ENCODE data around the gene MT1F.
"Not testable (repeated sequence)": the region's sequence is repeated elsewhere in the genome, so short reads cannot be mapped to it uniquely, and the experiment has no call there.

The MT1F gene

GRCh38 chr16:56662357-56663354, 4.9 kb downstream of the MT1F start:
- peaks cover 11 to 17% of the 10 kb centered on the region in 2 donors for H3K4me1 ChIP-seq (ENCODE audit: control insufficient read depth in 2 of 2, insufficient read depth in 2 of 2, low read length in 2 of 2)
- no peaks in the 10 kb centered on the region for H3K9me3 ChIP-seq (ENCODE audit: control insufficient read depth in 2 of 2, low read length in 2 of 2)
- H3K27me3 ChIP-seq (ENCODE audit: control insufficient read depth in 2 of 2, insufficient read depth in 2 of 2, low read length in 2 of 2), result peaks cover 4 to 8% of the 10 kb centered on the region in 2 donors
- H3K9ac ChIP-seq (ENCODE audit: low read depth in 1 of 2, low read length in 2 of 2), result no peak overlapping the region
- H3K4me3 ChIP-seq (ENCODE audit: low read length in 2 of 2), result peak overlapping the region in 1 of 2 donors; percentile 12
- H3K36me3 ChIP-seq (ENCODE audit: control insufficient read depth in 2 of 2, insufficient read depth in 2 of 2, low read length in 2 of 2), result peaks cover 7 to 9% of the 10 kb centered on the region in 2 donors
- no peak overlapping the region for H3K27ac ChIP-seq (ENCODE audit: low read depth in 2 of 2, low read length in 2 of 2)

DNA sequence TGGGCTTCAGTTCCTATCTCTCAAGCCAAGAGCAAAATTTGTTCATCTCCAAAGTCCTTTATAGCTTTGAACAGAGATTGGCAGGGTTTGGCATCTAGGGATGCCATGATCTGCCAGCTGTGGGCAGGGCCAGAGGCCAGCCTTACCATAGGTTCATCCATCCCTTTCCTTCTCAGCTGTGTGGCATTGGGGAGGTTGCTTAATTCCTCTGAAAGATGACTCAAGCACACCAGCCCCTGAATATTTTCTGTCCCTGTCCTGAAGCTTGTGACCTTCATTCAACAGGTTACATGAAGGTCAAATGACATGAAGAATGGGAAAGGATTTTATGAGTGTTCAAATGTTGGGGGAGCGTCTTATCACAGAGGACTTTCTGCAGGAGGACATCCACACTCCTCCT, 6.7 kb downstream of the MT1F start:
- H3K27me3 ChIP-seq (ENCODE audit: control insufficient read depth in 2 of 2, insufficient read depth in 2 of 2, low read length in 2 of 2), result peaks cover 21% of the 10 kb centered on the region in 2 donors

DNA sequence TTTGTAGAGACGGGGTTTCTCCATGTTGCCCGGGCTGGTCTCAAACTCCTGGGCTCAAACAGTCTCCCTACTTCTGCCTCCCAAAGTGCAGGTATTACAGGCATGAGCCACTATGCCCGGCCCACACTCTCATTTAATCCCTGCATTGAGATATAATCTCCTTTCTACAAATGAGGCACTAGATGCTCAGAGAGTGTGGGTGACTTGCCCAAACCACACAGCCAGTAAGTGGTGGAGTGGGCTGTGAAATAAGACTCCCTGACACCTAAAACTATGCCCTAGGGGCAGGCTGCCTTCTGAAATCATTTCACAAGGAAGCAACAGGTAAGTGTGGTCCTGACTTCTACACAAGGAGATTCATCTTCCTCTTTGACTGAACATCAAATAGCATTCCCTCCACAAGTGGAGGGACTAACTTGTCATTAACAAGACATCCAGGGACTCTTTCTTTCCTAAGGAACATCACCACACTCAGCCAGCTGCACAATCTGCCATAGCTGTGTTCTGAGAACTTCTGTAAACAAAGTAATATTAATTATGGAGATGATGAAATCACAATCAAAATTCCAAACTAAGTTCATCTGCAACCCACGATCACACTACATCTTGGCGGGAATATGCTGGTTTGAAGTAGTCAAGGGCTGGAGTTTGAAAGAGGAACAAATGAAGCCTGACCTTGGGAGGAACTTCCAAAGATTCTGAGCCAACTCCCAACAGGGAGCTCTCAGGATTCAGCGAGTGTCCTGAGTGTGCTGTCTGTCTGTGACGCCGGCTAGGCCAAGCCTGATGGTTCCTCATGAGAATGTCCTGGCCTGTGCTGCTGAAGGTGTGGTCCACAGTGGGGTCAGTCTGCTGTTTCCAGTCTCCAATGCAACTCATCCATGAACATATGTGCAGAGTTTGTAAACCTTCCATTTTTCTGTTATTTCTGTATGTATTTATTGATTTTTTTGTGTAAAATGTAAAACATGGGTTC, 7.8 kb downstream of the MT1F start:
- Histone ChIP-seq H3K27me3 (ENCODE audit: control insufficient read depth in 2 of 2, insufficient read depth in 2 of 2, low read length in 2 of 2) (peaks cover 25 to 29% of the 10 kb centered on the region in 2 donors), H3K4me1 (ENCODE audit: control insufficient read depth in 2 of 2, insufficient read depth in 2 of 2, low read length in 2 of 2) (peaks cover 27 to 31% of the 10 kb centered on the region in 2 donors)
- not testable (repeated sequence) for H3K9me3 ChIP-seq (ENCODE audit: control insufficient read depth in 2 of 2, low read length in 2 of 2); H3K4me3 ChIP-seq (ENCODE audit: low read length in 2 of 2); H3K9ac ChIP-seq (ENCODE audit: low read depth in 1 of 2, low read length in 2 of 2); H3K27ac ChIP-seq (ENCODE audit: low read depth in 2 of 2, low read length in 2 of 2); H3K36me3 ChIP-seq (ENCODE audit: control insufficient read depth in 2 of 2, insufficient read depth in 2 of 2, low read length in 2 of 2)

More for the DNA sequence above, 6.7 kb downstream of the MT1F start:
- Histone ChIP-seq H3K4me1 (ENCODE audit: control insufficient read depth in 2 of 2, insufficient read depth in 2 of 2, low read length in 2 of 2) (peaks cover 20 to 25% of the 10 kb centered on the region in 2 donors), H3K27ac (ENCODE audit: low read depth in 2 of 2, low read length in 2 of 2) (no peak overlapping the region), H3K9me3 (ENCODE audit: control insufficient read depth in 2 of 2, low read length in 2 of 2) (no peaks in the 10 kb centered on the region), H3K36me3 (ENCODE audit: control insufficient read depth in 2 of 2, insufficient read depth in 2 of 2, low read length in 2 of 2) (peaks cover 7 to 9% of the 10 kb centered on the region in 2 donors), H3K4me3 (ENCODE audit: low read length in 2 of 2) (no peak overlapping the region), H3K9ac (ENCODE audit: low read depth in 1 of 2, low read length in 2 of 2) (no peak overlapping the region)

DNA sequence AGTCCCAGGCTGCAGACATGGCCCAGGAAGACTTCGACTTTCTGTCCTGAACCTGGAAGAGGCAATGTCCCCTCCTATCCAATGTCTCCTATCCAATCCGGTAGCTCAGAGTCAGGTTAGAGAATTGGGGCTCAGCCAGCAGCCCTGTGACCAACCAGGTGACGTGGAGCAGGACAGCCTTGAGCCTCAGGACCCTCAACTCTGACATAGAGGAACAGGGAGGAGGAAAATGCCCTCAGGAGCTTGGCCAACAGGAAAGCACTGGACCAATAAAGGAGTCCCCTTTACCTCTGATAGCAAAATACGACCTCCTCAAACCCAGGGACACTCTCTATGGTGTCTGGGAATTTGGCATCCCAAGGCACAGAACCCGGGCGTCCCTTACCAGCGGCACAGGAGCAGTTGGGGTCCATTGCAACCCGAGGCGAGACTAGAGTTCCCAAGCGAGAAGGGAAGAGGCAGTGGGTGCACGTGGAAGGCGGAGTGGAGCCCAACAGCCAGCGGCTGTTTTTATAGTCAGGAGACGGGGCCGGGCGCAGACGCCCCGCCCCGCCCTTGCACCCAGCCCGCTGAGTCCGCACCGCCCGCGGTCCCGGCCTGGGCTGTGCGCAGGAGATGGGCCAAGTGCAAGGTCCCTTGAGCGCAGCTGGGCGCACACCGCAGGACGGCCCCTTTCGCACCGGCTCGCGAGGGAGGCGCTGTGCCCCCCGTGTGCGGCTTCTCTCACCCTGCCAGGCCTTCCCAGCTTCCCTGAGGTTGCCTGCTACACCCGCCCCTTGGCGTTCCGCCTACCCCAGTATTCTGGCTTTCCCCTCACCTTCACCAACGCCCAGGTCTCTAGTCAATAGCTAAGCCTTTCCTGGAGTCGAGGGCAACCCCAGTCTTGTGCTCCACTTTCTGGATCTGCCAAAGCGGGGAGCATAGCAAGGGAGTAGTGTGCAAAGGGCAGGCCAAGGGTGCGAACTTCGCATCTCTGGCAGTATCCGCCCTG, 10.1 kb downstream of the MT1F start, which contains the start of gene MT1G:
Gene MT1G, minus strand, starts transcription at position 485 of the 991 bp plus-strand sequence. Its CDS starts 72 bp downstream, at position 413.
- H3K36me3 ChIP-seq (ENCODE audit: control insufficient read depth in 2 of 2, insufficient read depth in 2 of 2, low read length in 2 of 2), result no peaks in the 10 kb centered on the region
- peak within 1 kb of the TSS; percentile 80 to 82 for H3K4me3 ChIP-seq (ENCODE audit: low read length in 2 of 2)
- peaks cover 27 to 31% of the 10 kb centered on the region in 2 donors for H3K4me1 ChIP-seq (ENCODE audit: control insufficient read depth in 2 of 2, insufficient read depth in 2 of 2, low read length in 2 of 2)
- H3K9me3 ChIP-seq (ENCODE audit: control insufficient read depth in 2 of 2, low read length in 2 of 2), result no peaks in the 10 kb centered on the region
- H3K27ac ChIP-seq (ENCODE audit: low read depth in 2 of 2, low read length in 2 of 2), result peak within 1 kb of the TSS; percentile 84
- H3K27me3 ChIP-seq (ENCODE audit: control insufficient read depth in 2 of 2, insufficient read depth in 2 of 2, low read length in 2 of 2), result peaks cover 22 to 36% of the 10 kb centered on the region in 2 donors
- peak within 1 kb of the TSS; percentile 75 to 84 for H3K9ac ChIP-seq (ENCODE audit: low read depth in 1 of 2, low read length in 2 of 2)

GRCh38 chr16:56669005-56669839, 11.5 kb downstream of the MT1F start, which contains the start of gene MT1H:
TSS of gene MT1H (plus strand) at chr16:56669814. CDS start at chr16:56669885, 71 bp downstream.
- Histone ChIP-seq H3K9me3 (ENCODE audit: control insufficient read depth in 2 of 2, low read length in 2 of 2) (no peaks in the 10 kb centered on the region), H3K27me3 (ENCODE audit: control insufficient read depth in 2 of 2, insufficient read depth in 2 of 2, low read length in 2 of 2) (peaks cover 21 to 37% of the 10 kb centered on the region in 2 donors), H3K4me3 (ENCODE audit: low read length in 2 of 2) (peak within 1 kb of the TSS; percentile 47 to 62), H3K36me3 (ENCODE audit: control insufficient read depth in 2 of 2, insufficient read depth in 2 of 2, low read length in 2 of 2) (no peaks in the 10 kb centered on the region), H3K9ac (ENCODE audit: low read depth in 1 of 2, low read length in 2 of 2) (peak within 1 kb of the TSS; percentile 56 to 75), H3K27ac (ENCODE audit: low read depth in 2 of 2, low read length in 2 of 2) (peak within 1 kb of the TSS; percentile 84), H3K4me1 (ENCODE audit: control insufficient read depth in 2 of 2, insufficient read depth in 2 of 2, low read length in 2 of 2) (peaks cover 27 to 31% of the 10 kb centered on the region in 2 donors)

DNA sequence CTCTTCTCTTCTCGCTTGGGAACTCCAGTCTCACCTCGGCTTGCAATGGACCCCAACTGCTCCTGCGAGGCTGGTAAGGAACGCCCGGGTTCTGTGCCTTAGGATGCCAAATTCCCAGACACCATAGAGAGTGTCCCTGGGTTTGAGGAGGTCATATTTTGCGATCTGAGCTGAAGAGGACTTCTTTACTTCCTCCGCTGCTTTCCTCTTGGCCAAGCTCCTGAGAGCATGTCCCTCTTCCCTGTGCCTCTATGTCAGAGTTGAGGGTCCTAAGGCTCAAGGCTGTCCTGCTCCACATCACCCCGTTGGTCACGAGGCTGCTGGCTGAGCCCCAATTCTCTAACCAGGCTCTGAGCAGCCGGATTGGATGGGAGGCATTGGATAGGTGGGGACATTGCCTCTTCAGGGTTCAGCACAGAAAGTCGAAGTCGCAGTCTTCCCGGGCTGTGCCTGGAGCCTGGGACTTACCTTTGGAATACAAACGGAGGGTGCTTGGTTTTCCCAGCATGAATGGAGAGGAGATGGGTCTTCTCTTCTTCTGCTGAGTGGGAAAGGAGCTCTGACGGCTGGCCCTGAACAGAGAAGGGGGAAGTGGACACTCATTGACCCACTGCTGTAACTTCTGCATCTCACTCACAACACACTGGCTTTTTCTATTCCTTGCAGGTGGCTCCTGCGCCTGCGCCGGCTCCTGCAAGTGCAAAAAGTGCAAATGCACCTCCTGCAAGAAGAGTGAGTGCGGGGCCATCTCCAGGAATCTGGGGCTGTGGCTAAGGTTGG, 12.3 kb downstream of the MT1F start:
- Histone ChIP-seq H3K9ac (ENCODE audit: low read depth in 1 of 2, low read length in 2 of 2) (peak overlapping the region; percentile 56 to 75), H3K4me3 (ENCODE audit: low read length in 2 of 2) (peak overlapping the region; percentile 24 to 62), H3K27ac (ENCODE audit: low read depth in 2 of 2, low read length in 2 of 2) (peak overlapping the region in 1 of 2 donors; percentile 56), H3K9me3 (ENCODE audit: control insufficient read depth in 2 of 2, low read length in 2 of 2) (no peaks in the 10 kb centered on the region), H3K36me3 (ENCODE audit: control insufficient read depth in 2 of 2, insufficient read depth in 2 of 2, low read length in 2 of 2) (no peaks in the 10 kb centered on the region), H3K4me1 (ENCODE audit: control insufficient read depth in 2 of 2, insufficient read depth in 2 of 2, low read length in 2 of 2) (peaks cover 27 to 31% of the 10 kb centered on the region in 2 donors), H3K27me3 (ENCODE audit: control insufficient read depth in 2 of 2, insufficient read depth in 2 of 2, low read length in 2 of 2) (peaks cover 17 to 35% of the 10 kb centered on the region in 2 donors)

- H3K9me3 ChIP-seq (ENCODE audit: control insufficient read depth in 2 of 2, low read length in 2 of 2), result no peaks in the 10 kb centered on the region
- H3K36me3 ChIP-seq (ENCODE audit: control insufficient read depth in 2 of 2, insufficient read depth in 2 of 2, low read length in 2 of 2), result no peaks in the 10 kb centered on the region
- no peak overlapping the region for H3K9ac ChIP-seq (ENCODE audit: low read depth in 1 of 2, low read length in 2 of 2)
- peaks cover 27 to 31% of the 10 kb centered on the region in 2 donors for H3K4me1 ChIP-seq (ENCODE audit: control insufficient read depth in 2 of 2, insufficient read depth in 2 of 2, low read length in 2 of 2)
- peaks cover 17 to 35% of the 10 kb centered on the region in 2 donors for H3K27me3 ChIP-seq (ENCODE audit: control insufficient read depth in 2 of 2, insufficient read depth in 2 of 2, low read length in 2 of 2)
- no peak overlapping the region for H3K27ac ChIP-seq (ENCODE audit: low read depth in 2 of 2, low read length in 2 of 2)
- no peak overlapping the region for H3K4me3 ChIP-seq (ENCODE audit: low read length in 2 of 2)
Measured at GRCh38 chr16:56670620-56670934, 12.8 kb downstream of the MT1F start.

- not testable (repeated sequence) for H3K36me3 ChIP-seq (ENCODE audit: control insufficient read depth in 2 of 2, insufficient read depth in 2 of 2, low read length in 2 of 2); H3K27ac ChIP-seq (ENCODE audit: low read depth in 2 of 2, low read length in 2 of 2)
- peaks cover 17 to 40% of the 10 kb centered on the region in 2 donors for H3K27me3 ChIP-seq (ENCODE audit: control insufficient read depth in 2 of 2, insufficient read depth in 2 of 2, low read length in 2 of 2)
Measured at GRCh38 chr16:56671691-56672090, 13.9 kb downstream of the MT1F start.

More at GRCh38 chr16:56671691-56672090, 13.9 kb downstream of the MT1F start:
- not testable (repeated sequence) for H3K4me3 ChIP-seq (ENCODE audit: low read length in 2 of 2); H3K9me3 ChIP-seq (ENCODE audit: control insufficient read depth in 2 of 2, low read length in 2 of 2); H3K9ac ChIP-seq (ENCODE audit: low read depth in 1 of 2, low read length in 2 of 2)
- H3K4me1 ChIP-seq (ENCODE audit: control insufficient read depth in 2 of 2, insufficient read depth in 2 of 2, low read length in 2 of 2), result peaks cover 27 to 30% of the 10 kb centered on the region in 2 donors
